D721Med (cell line): ENCODE measurements around the gene ARHGEF10L.
"Not testable (repeated sequence)": the region's sequence is repeated elsewhere in the genome, so short reads cannot be mapped to it uniquely, and the experiment has no call there.

ENCODE experiments used
- DNase-seq: peaks from one replicate; pipeline ENCODE4 v3.0.0; 2011; ENCODE audit warnings: low spot score; ENCODE audit not compliant: insufficient read length
- FAIRE-seq: peaks from 2 replicates; lab custom pipeline; 2011; peaks lifted over from hg19 to GRCh38; lab: Jason Lieb, UNC
- CTCF ChIP-seq: IDR thresholded peaks from 2 replicates; pipeline ENCODE4 v1.5.1; 2012; ENCODE audit warnings: mild to moderate bottlenecking, control low read depth; ENCODE audit not compliant: insufficient read depth; ENCODE audit errors: missing control alignments

ARHGEF10L gene

GRCh38 chr1:17743008-17743647, 203.6 kb downstream of the ARHGEF10L start:
- TF ChIP-seq CTCF: no peak
- no peak for DNase-seq
- no peak for FAIRE-seq

- DNase-seq: no peak
- TF ChIP-seq CTCF: no peak
Measured at GRCh38 chr1:17743925-17744324, 204.4 kb downstream of the ARHGEF10L start.

GRCh38 chr1:17744666-17745478, 205.4 kb downstream of the ARHGEF10L start:
- no peak for DNase-seq
- FAIRE-seq: no peak
- TF ChIP-seq CTCF: peak; percentile 19

More at GRCh38 chr1:17743925-17744324, 204.4 kb downstream of the ARHGEF10L start:
- no peak for FAIRE-seq

GRCh38 chr1:17745479-17745955, 206.0 kb downstream of the ARHGEF10L start:
- no peak for TF ChIP-seq CTCF
- DNase-seq (no peak), FAIRE-seq (no peak)

- DNase-seq, FAIRE-seq: not testable (repeated sequence)
Measured at GRCh38 chr1:17746281-17746680, 206.8 kb downstream of the ARHGEF10L start.

GRCh38 chr1:17746920-17747319, 207.4 kb downstream of the ARHGEF10L start:
- no peak for DNase-seq
- no peak for FAIRE-seq
- TF ChIP-seq CTCF: no peak
